ENCODE measurements around the gene FMNL2.

The FMNL2 gene

GRCh38 chr2:152485954-152486736, 151.2 kb downstream of the FMNL2 start (continued):
- no peak for TF ChIP-seq ZNF449 (tag by site-specific recombination; IDR thresholded peaks at IDR 0.05)
- TF ChIP-seq ZNF114 (tag by site-specific recombination; IDR thresholded peaks at IDR 0.05) = no peak
- no peak for TF ChIP-seq ZFHX2 (tag by site-specific recombination; conservative IDR thresholded peaks at IDR 0.05)
- TF ChIP-seq GLI4 (tag by site-specific recombination; IDR thresholded peaks at IDR 0.05) = no peak
- TF ChIP-seq EGR2 (tag by site-specific recombination; IDR thresholded peaks at IDR 0.05; ENCODE audit: low read depth) = no peak
- TF ChIP-seq ZNF157 (tag by site-specific recombination; IDR thresholded peaks at IDR 0.05) = peak; percentile 83
- no peak for TF ChIP-seq GLIS2 (tag by site-specific recombination; IDR thresholded peaks at IDR 0.05)
- peak; percentile 61; the same call in 1 of the 2 replicates for TF ChIP-seq ZNF600 (tag by site-specific recombination; IDR thresholded peaks at IDR 0.05)
- TF ChIP-seq ZNF223 (tag by site-specific recombination; IDR thresholded peaks at IDR 0.05) = no peak
- TF ChIP-seq ZSCAN18 (tag by site-specific recombination; IDR thresholded peaks at IDR 0.05) = no peak
- no peak for TF ChIP-seq ZNF184 (tag by site-specific recombination; IDR thresholded peaks at IDR 0.05)
- no peak for TF ChIP-seq ZNF248 (tag by site-specific recombination; IDR thresholded peaks at IDR 0.05)
- TF ChIP-seq ZNF488 (tag by site-specific recombination; IDR thresholded peaks at IDR 0.05) = no peak
- peak; percentile 98 for TF ChIP-seq ZNF664 (tag by site-specific recombination; IDR thresholded peaks at IDR 0.05)
- TF ChIP-seq OVOL3 (tag by site-specific recombination; IDR thresholded peaks at IDR 0.05) = no peak
- no peak for TF ChIP-seq SALL2 (tag by site-specific recombination; IDR thresholded peaks at IDR 0.05; ENCODE audit: borderline replicate concordance)
- no peak for TF ChIP-seq ZBTB17 (tag by site-specific recombination; IDR thresholded peaks at IDR 0.05)
- TF ChIP-seq ZNF514 (tag by site-specific recombination; IDR thresholded peaks at IDR 0.05) = no peak
- TF ChIP-seq ZNF2 (tag by site-specific recombination; IDR thresholded peaks at IDR 0.05) = no peak
- TF ChIP-seq ZNF677 (tag by site-specific recombination; IDR thresholded peaks at IDR 0.05) = no peak
- TF ChIP-seq GFI1B (tag by site-specific recombination; IDR thresholded peaks at IDR 0.05) = no peak
- TF ChIP-seq ZNF366 (tag by site-specific recombination; conservative IDR thresholded peaks at IDR 0.05) = no peak
- no peak for TF ChIP-seq WT1 (tag by site-specific recombination; IDR thresholded peaks at IDR 0.05)
- no peak for TF ChIP-seq PRDM2 (tag by site-specific recombination; IDR thresholded peaks at IDR 0.05; ENCODE audit: borderline replicate concordance)

Data from HEK293 (cell line).